B cell (primary cell): Measurements from ENCODE around the gene P2RY6.

Experiments used
- CTCF ChIP-seq: fragments of 200-600 bp; IDR thresholded peaks from one replicate; pipeline ENCODE4 v1.8.0; 2022; ENCODE audit warnings: antibody characterized with exemption, mild to moderate bottlenecking
- EZH2 ChIP-seq: IDR thresholded peaks from 2 replicates; pipeline ENCODE4 v1.6.1; 2012; ENCODE audit warnings: borderline replicate concordance, low read depth, mild to moderate bottlenecking, moderate library complexity, low read length; ENCODE audit not compliant: insufficient read depth, poor library complexity, severe bottlenecking

DNA sequence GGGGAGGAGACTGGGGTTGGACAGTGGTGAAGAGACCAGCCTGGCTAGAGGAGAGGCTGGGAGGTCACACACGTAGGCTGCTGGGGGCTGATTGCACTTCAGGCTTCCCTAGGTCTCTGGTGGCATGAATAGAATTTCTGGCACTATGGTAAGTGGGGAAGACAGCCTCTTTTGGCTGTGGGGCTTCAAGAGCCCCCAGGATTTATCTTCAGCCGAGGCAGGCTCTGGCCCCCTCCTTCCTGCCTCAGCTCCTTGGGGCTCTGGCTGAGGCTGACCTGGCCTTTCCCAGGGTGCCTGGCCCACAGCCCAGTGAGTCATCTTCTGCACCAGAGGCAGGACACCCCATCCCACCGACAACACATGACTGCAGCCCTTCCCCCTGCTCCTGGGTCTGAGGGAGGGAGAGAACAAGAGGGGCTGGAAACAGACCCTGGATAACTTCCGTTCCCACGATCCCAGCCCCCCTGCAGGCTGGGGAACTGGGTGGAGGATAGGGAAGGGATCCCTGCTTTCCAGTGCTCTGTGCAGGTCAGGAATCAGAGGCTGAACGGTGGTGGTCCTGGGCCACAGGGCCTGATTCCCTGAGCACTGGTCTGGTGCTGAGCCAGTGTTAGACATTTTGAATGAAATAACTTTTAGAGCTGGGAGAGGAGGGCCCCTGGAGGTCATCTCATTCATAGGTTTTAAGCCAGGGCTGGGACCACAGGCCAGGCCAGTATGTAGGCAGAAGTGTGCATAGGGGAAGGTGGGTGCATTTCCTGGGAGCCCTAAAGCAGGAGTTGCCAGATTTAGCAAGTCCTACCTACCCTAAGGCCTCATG, 62.5 kb downstream of the P2RY6 start:
- TF ChIP-seq CTCF (no peak), EZH2 (no peak)
